ENCODE data around the gene MAD2L1. TPM values are rescaled to one million over a fixed set of nuclear protein-coding genes. Genes with fewer than 3 reads are reported as not detected.

MAD2L1 gene
- total RNA-seq, 1 donor from 2014 or later: 38.3 TPM

GRCh38 chr4:120059036-120059435 is 7.6 kb downstream of the MAD2L1 start:
- DNase-seq (ENCODE audit: low read depth): no peak
- no peak for TF ChIP-seq CTCF (conservative IDR thresholded peaks at IDR 0.05; ENCODE audit: low read depth, low read length)
- no peak overlapping the region for H3K4me3 ChIP-seq (ENCODE audit: low read depth, low read length)

- no peak for DNase-seq (ENCODE audit: low read depth)
- no peak for TF ChIP-seq CTCF (conservative IDR thresholded peaks at IDR 0.05; ENCODE audit: low read depth, low read length)
- H3K4me3 ChIP-seq (ENCODE audit: low read depth, low read length): no peak overlapping the region
These were observed 9.2 kb downstream of the MAD2L1 start for GRCh38 chr4:120057416-120057815.

GRCh38 chr4:120056246-120056645 is 10.4 kb downstream of the MAD2L1 start:
- no peak for DNase-seq (ENCODE audit: low read depth)

GRCh38 chr4:120055795-120056194 is 10.9 kb downstream of the MAD2L1 start:
- DNase-seq (ENCODE audit: low read depth): no peak
- H3K4me3 ChIP-seq (ENCODE audit: low read depth, low read length): no peak overlapping the region
- TF ChIP-seq CTCF (conservative IDR thresholded peaks at IDR 0.05; ENCODE audit: low read depth, low read length): no peak

More at GRCh38 chr4:120056246-120056645, 10.4 kb downstream of the MAD2L1 start:
- H3K4me3 ChIP-seq (ENCODE audit: low read depth, low read length): no peak overlapping the region
- TF ChIP-seq CTCF (conservative IDR thresholded peaks at IDR 0.05; ENCODE audit: low read depth, low read length): no peak

- no peak for TF ChIP-seq CTCF (conservative IDR thresholded peaks at IDR 0.05; ENCODE audit: low read depth, low read length)
- no peak overlapping the region for H3K4me3 ChIP-seq (ENCODE audit: low read depth, low read length)
- no peak for DNase-seq (ENCODE audit: low read depth)
These were observed 11.5 kb downstream of the MAD2L1 start for GRCh38 chr4:120055162-120055561.

- TF ChIP-seq CTCF (conservative IDR thresholded peaks at IDR 0.05; ENCODE audit: low read depth, low read length): no peak
- H3K4me3 ChIP-seq (ENCODE audit: low read depth, low read length): no peak overlapping the region
- no peak for DNase-seq (ENCODE audit: low read depth)
These were observed 12.7 kb downstream of the MAD2L1 start for GRCh38 chr4:120053911-120054310.

GRCh38 chr4:120052856-120053255 is 13.8 kb downstream of the MAD2L1 start:
- DNase-seq (ENCODE audit: low read depth): no peak
- TF ChIP-seq CTCF (conservative IDR thresholded peaks at IDR 0.05; ENCODE audit: low read depth, low read length): no peak
- H3K4me3 ChIP-seq (ENCODE audit: low read depth, low read length): no peak overlapping the region
